Astrocyte of the cerebellum (primary cell): Measurements from ENCODE around the gene DOCK4.

Experiments used
- DNase-seq: peaks from one replicate; pipeline ENCODE4 v3.0.0-alpha.2; 2011; ENCODE audit warnings: low read depth
- H3K4me3 ChIP-seq: 2 replicates; pipeline ENCODE4 v1.5.1; 2011; ENCODE audit warnings: mild to moderate bottlenecking, low read depth, low read length, moderate library complexity
- CTCF ChIP-seq: IDR thresholded peaks from 2 replicates; pipeline ENCODE4 v1.5.1; 2012; ENCODE audit warnings: low read length, low read depth, moderate library complexity, mild to moderate bottlenecking; ENCODE audit errors: missing control alignments
- in situ Hi-C: cut with HindIII; loops from 2 replicates; pipeline ENCODE4 v1.10.0; 2017; ENCODE audit warnings: low sequenced_read_pairs

Gene DOCK4

GRCh38 chr7:111736552-111736874 is 469.7 kb downstream of the DOCK4 start:
- no peak for TF ChIP-seq CTCF
- in situ Hi-C loops, result no loop called here
- no peak overlapping the region for H3K4me3 ChIP-seq
- DNase-seq, result no peak

DNA sequence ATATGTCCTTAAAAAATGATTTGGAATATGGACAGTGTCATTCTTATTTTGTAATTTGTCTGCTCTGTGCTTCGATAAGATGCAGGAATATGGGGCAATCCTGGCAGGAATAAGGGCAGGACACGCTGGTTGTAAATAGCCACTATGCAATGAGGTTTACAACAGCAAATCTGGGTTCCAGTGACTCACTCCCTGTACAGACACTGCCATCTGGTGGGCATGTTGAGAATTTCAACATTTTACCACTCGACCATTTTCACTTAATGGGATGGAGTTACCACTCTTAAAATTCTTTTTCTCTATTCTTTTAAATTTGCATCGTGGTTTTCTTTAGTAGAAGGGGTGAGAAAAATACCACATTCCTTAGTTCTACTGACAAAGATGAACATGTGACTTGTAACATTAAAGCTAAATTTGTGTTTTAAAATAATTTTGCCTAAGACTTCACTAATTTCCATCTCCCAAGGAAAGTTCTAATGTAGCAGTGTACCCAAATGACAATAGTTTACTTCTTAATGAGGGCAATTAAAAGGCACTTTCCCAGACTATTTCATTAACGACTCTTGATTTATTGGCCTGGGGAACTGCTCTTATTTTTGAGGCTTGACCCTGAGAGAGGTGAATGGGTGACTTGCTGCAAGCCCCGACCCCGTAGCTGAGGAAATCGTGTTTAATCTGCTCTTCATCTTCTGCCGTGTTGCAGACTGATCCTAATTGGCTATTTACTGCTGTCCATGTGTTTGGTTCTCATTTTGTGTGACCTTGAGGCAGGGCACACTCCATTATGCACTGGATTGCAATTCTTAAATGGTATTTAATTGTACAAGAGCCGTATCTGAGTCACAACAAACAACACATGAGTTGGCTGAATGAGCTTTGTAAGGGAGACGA is 470.3 kb downstream of the DOCK4 start:
- H3K4me3 ChIP-seq, result no peak overlapping the region
- peak; percentile 77 for TF ChIP-seq CTCF
- in situ Hi-C loops, result no loop called here
- peak; percentile 59 for DNase-seq

DNA sequence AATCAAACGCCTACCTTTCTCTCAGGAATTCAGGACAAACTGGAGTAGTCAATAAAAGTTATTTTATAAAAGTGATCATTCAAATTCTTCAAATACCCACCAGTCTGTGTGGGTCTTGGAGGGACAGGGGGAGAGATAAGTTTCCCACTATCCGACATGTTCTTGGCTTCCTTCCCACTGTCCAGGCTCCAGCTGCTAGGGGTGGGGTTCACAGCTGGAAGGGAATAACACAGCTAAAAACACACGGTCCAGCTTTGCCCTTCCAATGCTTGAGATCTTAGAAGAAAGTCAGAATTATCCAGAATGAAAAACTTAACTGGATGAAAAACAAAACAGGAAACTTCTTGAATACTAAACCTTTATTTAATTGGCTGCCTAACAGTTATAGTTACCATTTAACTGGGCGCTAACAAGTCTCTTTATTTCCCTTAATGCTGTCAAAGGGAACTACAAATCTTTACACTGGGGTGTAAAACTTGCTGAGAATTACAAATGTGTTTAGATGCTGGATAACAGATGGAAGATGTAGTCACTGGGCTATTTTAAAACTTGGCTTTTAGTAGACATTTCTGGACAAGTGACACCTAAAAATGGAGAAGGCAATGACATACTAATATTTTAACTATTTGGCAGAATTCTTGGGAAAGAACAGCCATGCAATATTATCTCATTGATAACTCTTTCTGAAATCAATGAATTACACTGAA is 471.1 kb downstream of the DOCK4 start:
- no peak for TF ChIP-seq CTCF
- in situ Hi-C loops, result no loop called here
- no peak for DNase-seq
- H3K4me3 ChIP-seq, result no peak overlapping the region

DNA sequence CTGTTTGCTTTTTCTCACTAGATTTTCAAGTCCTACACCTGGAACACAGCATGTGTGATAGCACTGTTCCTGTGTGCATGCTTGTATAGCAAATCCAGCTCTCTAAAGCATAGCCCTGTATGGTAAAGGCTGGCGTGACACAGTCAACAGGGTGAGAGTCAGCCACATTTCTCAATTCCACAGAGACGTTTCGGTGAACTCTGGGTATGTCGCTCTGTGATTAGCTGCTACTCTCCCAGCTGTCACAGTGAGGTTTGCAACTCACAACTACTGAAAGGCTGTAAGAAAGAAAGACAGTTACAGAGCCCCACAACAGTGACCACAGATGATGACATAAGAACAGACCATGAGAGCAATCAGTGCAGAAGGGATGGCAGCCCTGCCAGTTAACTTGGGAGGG is 473.3 kb downstream of the DOCK4 start:
- no peak for TF ChIP-seq CTCF
- no peak overlapping the region for H3K4me3 ChIP-seq
- in situ Hi-C loops, result no loop called here
- no peak for DNase-seq

DNA sequence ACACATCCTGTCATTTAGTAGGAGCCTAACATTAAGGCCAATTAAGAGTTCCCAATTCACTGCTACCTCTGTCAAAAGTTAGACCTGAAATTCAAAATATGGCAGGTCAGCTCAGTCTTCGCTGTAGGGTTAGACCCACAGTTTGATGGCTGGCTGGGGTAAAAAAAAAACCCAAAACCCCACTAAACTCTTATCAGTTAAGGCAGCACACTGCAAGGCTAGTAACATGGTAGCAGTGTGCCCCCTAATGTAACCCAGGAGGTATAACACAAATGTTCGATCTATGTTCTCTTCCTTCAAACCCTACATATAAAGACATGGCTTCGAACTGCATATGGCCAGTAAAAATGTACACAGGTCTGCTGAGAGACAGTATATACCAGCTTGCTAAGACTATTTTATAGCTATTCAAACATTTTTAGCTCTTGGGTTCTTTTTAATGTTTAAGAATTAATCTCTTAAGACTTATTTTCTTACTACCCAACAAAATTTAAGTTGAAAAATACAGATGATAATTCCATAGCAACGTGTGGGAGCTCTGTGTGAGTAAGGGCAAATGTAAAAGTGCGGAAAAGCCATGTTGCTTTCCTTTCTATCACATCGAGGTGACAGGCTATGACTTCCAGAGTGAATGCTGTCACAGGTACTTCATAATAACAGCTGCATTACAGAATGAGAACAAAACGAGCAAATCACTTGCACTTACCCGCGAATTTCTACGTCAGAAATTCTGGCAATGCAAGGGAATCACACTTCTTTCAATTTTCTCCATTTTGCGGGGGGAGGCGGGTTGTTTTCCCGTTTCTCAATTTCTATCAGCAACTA is 475.5 kb downstream of the DOCK4 start:
- in situ Hi-C loops, result no loop called here
- TF ChIP-seq CTCF, result peak; percentile 38
- DNase-seq, result no peak
- no peak overlapping the region for H3K4me3 ChIP-seq

- in situ Hi-C loops, result no loop called here
- no peak overlapping the region for H3K4me3 ChIP-seq
- no peak for DNase-seq
- TF ChIP-seq CTCF, result no peak
These were observed 476.1 kb downstream of the DOCK4 start for GRCh38 chr7:111730057-111730456.
